Body of pancreas (tissue), 4 donors: ENCODE measurements around the gene EPHA8.

Experiments used
- CTCF ChIP-seq, 7 experiments: fragments of 450-650 bp in 4 of 7; fragments of 200-600 bp in 3 of 7; sonication (generic) in 3 of 7; IDR thresholded peaks; one replicate each; pipeline ENCODE4 v1.5.1; 2016 to 2019; ENCODE audit warnings: antibody characterized with exemption in 7 of 7
- POLR2A ChIP-seq, 3 donors: fragments of 450-650 bp; IDR thresholded peaks; one replicate each; pipeline ENCODE4 v1.6.1; 2016; ENCODE audit warnings: antibody characterized with exemption in 3 of 3, mild to moderate bottlenecking in 2 of 3

- TF ChIP-seq CTCF (IDR thresholded peaks at IDR 0.05) (no peak), POLR2A (IDR thresholded peaks at IDR 0.05) (no peak)
These were observed 28.8 kb downstream of the EPHA8 start for GRCh38 chr1:22592051-22592450.
